ENCODE results near the gene SAMD4A. TPM values are rescaled to one million over a fixed set of nuclear protein-coding genes. Genes with fewer than 3 reads are reported as not detected.

The SAMD4A gene
- total and polyA plus RNA-seq, 2 experiments from 2014 or later, result 7.2 to 33.0 TPM

DNA sequence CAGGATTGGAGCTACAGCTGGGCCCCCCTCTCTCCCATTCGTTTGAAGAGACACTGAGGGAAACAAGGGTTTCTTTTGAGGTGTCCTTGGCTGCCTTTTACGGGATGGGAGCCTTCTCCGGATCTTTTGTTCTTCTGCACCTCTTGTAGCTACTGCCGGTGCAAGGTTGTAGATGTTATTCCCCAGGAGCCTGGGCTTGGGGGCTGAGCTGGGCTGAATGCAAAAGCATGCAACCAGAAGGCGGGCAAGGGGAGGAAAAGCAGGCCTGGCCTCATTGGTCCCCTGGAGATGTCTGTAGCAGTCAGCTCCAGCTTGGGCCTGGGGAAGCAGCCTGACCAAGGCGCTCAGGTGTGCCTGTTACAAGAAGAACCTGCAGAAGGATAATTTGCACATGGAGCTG lies 225.4 kb downstream of the SAMD4A start:
- peaks cover 14% of the 10 kb centered on the region for H3K4me1 ChIP-seq (ENCODE audit: insufficient read depth)
- in situ Hi-C loops (cut with MboI), result no loop called here
- H3F3A ChIP-seq (ENCODE audit: insufficient read depth), result peaks cover 17% of the 10 kb centered on the region; the same call in 1 of the 2 replicates
- no peak overlapping the region for H3K9ac ChIP-seq
- 83 to 87% methylated on average over 6 of the region's 6 CpGs for whole genome bisulfite sequencing, 2 experiments (ENCODE audit: low coverage in 1 of 2, low lambda C conversion rate in 2 of 2, missing lambda C conversion rate in 2 of 2)
- no peak overlapping the region for H3K4me3 ChIP-seq
- DNase-seq, result no peak
- H4K20me1 ChIP-seq (ENCODE audit: insufficient read depth), result no peaks in the 10 kb centered on the region
- no peaks in the 10 kb centered on the region for H3K27me3 ChIP-seq (replicated peaks; ENCODE audit: insufficient read depth)
- no peak overlapping the region for H3K4me2 ChIP-seq (ENCODE audit: unreplicated experiment)
- no peak overlapping the region for H3K27ac ChIP-seq
- H3K9me3 ChIP-seq (ENCODE audit: low read depth), result no peaks in the 10 kb centered on the region
- no peaks in the 10 kb centered on the region for H3K9me2 ChIP-seq (ENCODE audit: insufficient read depth)
- H3K36me3 ChIP-seq (ENCODE audit: low read depth), result peaks cover 22% of the 10 kb centered on the region; the same call in 1 of the 2 replicates
- H2AFZ ChIP-seq, result no peak overlapping the region
- TF ChIP-seq EZH2phosphoT487 (IDR thresholded peaks at IDR 0.05; ENCODE audit: insufficient read depth, low read depth) (no peak), EZH2 (IDR thresholded peaks at IDR 0.05; ENCODE audit: insufficient read depth, poor library complexity, severe bottlenecking) (no peak)
- H3K79me2 ChIP-seq (ENCODE audit: insufficient read depth), result no peaks in the 10 kb centered on the region

DNA sequence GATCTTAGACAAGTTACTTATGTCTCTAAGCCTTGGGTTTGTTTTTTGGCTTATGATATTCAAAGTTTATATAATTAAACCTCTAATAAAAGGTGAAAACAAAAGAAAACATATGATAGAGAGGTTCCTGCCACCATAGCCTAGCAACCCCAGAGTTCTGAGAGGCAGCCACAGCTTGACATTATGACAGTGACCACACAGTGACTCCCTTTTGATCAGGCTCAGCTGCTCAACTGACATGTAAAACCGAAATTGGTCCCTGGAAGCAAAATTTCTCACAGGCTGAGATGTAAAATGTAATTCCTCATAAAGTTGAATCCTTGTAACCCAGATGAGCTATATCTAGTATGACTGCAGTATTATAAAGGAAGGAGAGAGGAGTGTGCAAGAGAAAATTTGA lies 227.2 kb downstream of the SAMD4A start:
- Histone ChIP-seq H3K9me2 (ENCODE audit: insufficient read depth) (no peaks in the 10 kb centered on the region), H3K4me2 (ENCODE audit: unreplicated experiment) (no peak overlapping the region), H3K36me3 (ENCODE audit: low read depth) (peaks cover 22% of the 10 kb centered on the region; the same call in 1 of the 2 replicates), H3K9ac (no peak overlapping the region), H3F3A (ENCODE audit: insufficient read depth) (peaks cover 17% of the 10 kb centered on the region; the same call in 1 of the 2 replicates), H3K9me3 (ENCODE audit: low read depth) (no peaks in the 10 kb centered on the region), H3K79me2 (ENCODE audit: insufficient read depth) (no peaks in the 10 kb centered on the region), H3K27ac (no peak overlapping the region), H2AFZ (no peak overlapping the region), H3K27me3 (replicated peaks; ENCODE audit: insufficient read depth) (no peaks in the 10 kb centered on the region), H3K4me3 (no peak overlapping the region), H4K20me1 (ENCODE audit: insufficient read depth) (no peaks in the 10 kb centered on the region), H3K4me1 (ENCODE audit: insufficient read depth) (peaks cover 15% of the 10 kb centered on the region)
- no peak for DNase-seq
- WGBS, 2 experiments (ENCODE audit: low coverage in 1 of 2, low lambda C conversion rate in 2 of 2, missing lambda C conversion rate in 2 of 2), result 0 to 4% methylated on average over 1 of the region's 1 CpG
- in situ Hi-C loops (cut with MboI), result no loop called here
- TF ChIP-seq EZH2 (IDR thresholded peaks at IDR 0.05; ENCODE audit: insufficient read depth, poor library complexity, severe bottlenecking) (no peak), EZH2phosphoT487 (IDR thresholded peaks at IDR 0.05; ENCODE audit: insufficient read depth, low read depth) (no peak)

DNA sequence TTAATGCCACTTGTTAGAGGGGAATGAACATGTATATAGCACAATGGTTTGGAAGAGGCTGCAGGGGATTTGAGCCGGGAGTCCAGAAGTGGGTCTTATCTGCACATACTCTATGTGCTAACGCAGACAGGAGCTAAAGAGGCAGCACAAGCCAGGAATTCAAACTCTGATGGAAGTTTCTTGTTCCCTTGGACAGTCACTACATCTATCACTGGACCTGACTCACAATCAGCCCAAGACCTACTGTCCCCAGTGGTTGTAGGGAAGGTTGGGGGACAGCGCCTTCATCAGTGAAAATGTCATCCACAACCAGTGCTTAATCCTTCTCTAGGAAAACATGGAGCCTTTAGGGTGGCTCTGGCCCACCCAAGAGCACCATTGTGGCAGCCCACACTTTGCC lies 227.9 kb downstream of the SAMD4A start:
- Histone ChIP-seq H3K9me3 (ENCODE audit: low read depth) (no peaks in the 10 kb centered on the region), H3K9me2 (ENCODE audit: insufficient read depth) (no peaks in the 10 kb centered on the region), H3K36me3 (ENCODE audit: low read depth) (peaks cover 17% of the 10 kb centered on the region; the same call in 1 of the 2 replicates), H3K27ac (no peak overlapping the region), H3K27me3 (replicated peaks; ENCODE audit: insufficient read depth) (0 out of 2 replicates have a peak, but pooled peaks cover 3% of the 10 kb centered on the region), H3F3A (ENCODE audit: insufficient read depth) (peaks cover 17% of the 10 kb centered on the region; the same call in 1 of the 2 replicates), H3K4me2 (ENCODE audit: unreplicated experiment) (no peak overlapping the region), H3K79me2 (ENCODE audit: insufficient read depth) (no peaks in the 10 kb centered on the region), H3K4me1 (ENCODE audit: insufficient read depth) (peaks cover 15% of the 10 kb centered on the region), H3K4me3 (no peak overlapping the region), H4K20me1 (ENCODE audit: insufficient read depth) (no peaks in the 10 kb centered on the region), H2AFZ (no peak overlapping the region), H3K9ac (no peak overlapping the region)
- in situ Hi-C loops (cut with MboI), result no loop called here
- TF ChIP-seq EZH2phosphoT487 (IDR thresholded peaks at IDR 0.05; ENCODE audit: insufficient read depth, low read depth) (no peak), EZH2 (IDR thresholded peaks at IDR 0.05; ENCODE audit: insufficient read depth, poor library complexity, severe bottlenecking) (no peak)
- no peak for DNase-seq
- WGBS, 2 experiments (ENCODE audit: low coverage in 1 of 2, low lambda C conversion rate in 2 of 2, missing lambda C conversion rate in 2 of 2), result 100% methylated on average over 3 of the region's 3 CpGs

DNA sequence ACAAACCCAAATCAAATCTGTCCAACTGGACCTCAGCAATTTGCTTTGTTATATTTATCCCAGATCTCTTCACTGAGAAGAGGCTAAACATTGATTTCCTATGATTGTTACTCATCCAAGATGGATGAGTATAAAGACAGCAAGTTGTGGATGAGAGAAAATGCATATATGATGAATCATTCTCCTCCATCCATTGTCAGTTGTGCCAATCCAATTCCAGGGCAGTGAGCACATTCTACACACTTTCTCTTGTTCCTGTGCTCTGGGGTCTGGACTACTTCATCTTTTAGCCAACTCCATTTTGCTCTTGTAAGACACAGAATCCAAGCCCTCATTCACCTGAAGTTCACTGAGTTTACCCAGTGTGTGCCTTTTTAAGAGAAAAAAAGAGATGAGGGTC lies 230.0 kb downstream of the SAMD4A start:
- DNase-seq, result peak; percentile 82
- in situ Hi-C loops (cut with MboI), result no loop called here

More for the DNA sequence above, 230.0 kb downstream of the SAMD4A start:
- Histone ChIP-seq H3K9me2 (ENCODE audit: insufficient read depth) (no peaks in the 10 kb centered on the region), H3K4me3 (no peak overlapping the region), H4K20me1 (ENCODE audit: insufficient read depth) (no peaks in the 10 kb centered on the region), H3K27me3 (replicated peaks; ENCODE audit: insufficient read depth) (0 out of 2 replicates have a peak, but pooled peaks cover 3% of the 10 kb centered on the region), H3F3A (ENCODE audit: insufficient read depth) (peaks cover 17% of the 10 kb centered on the region; the same call in 1 of the 2 replicates), H3K4me2 (ENCODE audit: unreplicated experiment) (peak overlapping the region; percentile 22), H3K27ac (peak overlapping the region; percentile 28), H3K4me1 (ENCODE audit: insufficient read depth) (peaks cover 15% of the 10 kb centered on the region), H3K36me3 (ENCODE audit: low read depth) (no peaks in the 10 kb centered on the region), H3K79me2 (ENCODE audit: insufficient read depth) (no peaks in the 10 kb centered on the region), H2AFZ (no peak overlapping the region), H3K9ac (no peak overlapping the region), H3K9me3 (ENCODE audit: low read depth) (no peaks in the 10 kb centered on the region)
- TF ChIP-seq EZH2 (IDR thresholded peaks at IDR 0.05; ENCODE audit: insufficient read depth, poor library complexity, severe bottlenecking) (no peak), EZH2phosphoT487 (IDR thresholded peaks at IDR 0.05; ENCODE audit: insufficient read depth, low read depth) (no peak)
